B cell (primary cell): ENCODE measurements around the gene FIBCD1.

Experiments
- CTCF ChIP-seq: fragments of 200-600 bp; IDR thresholded peaks from one replicate; pipeline ENCODE4 v1.8.0; 2022; ENCODE audit warnings: antibody characterized with exemption, mild to moderate bottlenecking
- EZH2 ChIP-seq: IDR thresholded peaks from 2 replicates; pipeline ENCODE4 v1.6.1; 2012; ENCODE audit warnings: borderline replicate concordance, low read depth, mild to moderate bottlenecking, moderate library complexity, low read length; ENCODE audit not compliant: insufficient read depth, poor library complexity, severe bottlenecking

DNA sequence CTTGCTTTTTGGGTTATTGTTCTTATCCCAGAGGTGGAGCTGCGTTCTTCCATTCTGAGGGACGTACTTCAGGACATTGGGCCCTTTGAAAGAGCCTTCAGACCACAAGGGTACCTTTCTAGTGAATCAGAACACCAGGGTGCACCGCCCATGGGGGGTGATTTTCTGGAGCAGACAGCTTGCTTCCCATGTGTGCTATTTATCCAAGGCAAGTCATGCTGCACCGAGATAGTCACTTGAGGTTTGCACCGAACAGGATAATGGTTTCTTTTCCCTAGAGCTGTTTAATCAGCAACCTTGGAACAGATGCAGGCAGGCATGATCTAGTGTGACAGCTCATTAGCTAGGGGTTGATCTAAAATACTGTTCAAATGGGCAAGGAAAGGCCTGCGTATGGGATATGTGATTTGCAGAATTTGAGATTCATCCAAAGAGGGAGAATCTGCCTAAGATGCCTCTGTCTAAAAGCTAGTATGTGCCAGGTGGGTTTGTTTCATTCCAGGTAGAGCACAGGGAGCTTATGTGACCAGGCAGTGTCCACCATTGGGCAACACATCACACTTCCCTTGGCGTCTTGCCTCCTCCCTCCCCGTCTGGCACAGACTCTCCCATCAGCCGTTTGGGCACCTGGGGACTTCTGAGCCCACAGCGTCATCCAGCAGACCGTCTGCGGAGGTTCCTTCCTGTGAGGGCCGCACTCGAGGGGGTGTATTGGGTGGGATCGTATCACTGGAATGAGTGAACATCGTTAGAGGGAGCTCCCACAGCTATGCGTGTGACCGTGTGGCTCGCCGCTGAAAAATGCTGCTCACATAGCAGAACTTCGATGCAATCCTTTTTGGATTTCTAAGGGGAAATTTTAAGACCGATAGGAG, 80.9 kb downstream of the FIBCD1 start:
- TF ChIP-seq CTCF: no peak
- no peak for TF ChIP-seq EZH2
